ENCODE results near the gene SBF2.

- TF ChIP-seq CTCF (conservative IDR thresholded peaks at IDR 0.05) (no peak), ZFX (IDR thresholded peaks at IDR 0.05) (no peak)
Observed at GRCh38 chr11:10197091-10197490, 96.9 kb downstream of the SBF2 start.

Data from C4-2B (cell line).